CD4-positive, alpha-beta T cell (primary cell): ENCODE data around the gene NUP210L. TPM values are rescaled to one million over a fixed set of nuclear protein-coding genes. Genes with fewer than 3 reads are reported as not detected.

Experiments
- ATAC-seq: fragments of 200-7000 bp; cut with Tn5 transposase; one replicate; pipeline ENCODE4 v1.10.0; 2022; ENCODE audit warnings: mild to moderate bottlenecking; ENCODE audit not compliant: poor library complexity
- CTCF ChIA-PET: fragments of 350-600 bp; sonication (Branson Sonifier 250); formaldehyde crosslinking; loops from one replicate; lab custom pipeline; 2021; ENCODE audit warnings: antibody characterized with exemption, inconsistent platforms; lab: Charles Lee
- POLR2A ChIA-PET: fragments of 350-600 bp; sonication (Branson Sonifier 250); formaldehyde crosslinking; loops from one replicate; lab custom pipeline; 2021; ENCODE audit warnings: antibody characterized with exemption, inconsistent platforms; lab: Charles Lee
- DNase-seq, 14 experiments: peaks; one replicate each; pipeline ENCODE4 v3.0.0-alpha.2; 2013 to 2020; ENCODE audit warnings: mixed read lengths in 2 of 14
- H3K27ac ChIP-seq, 2 donors: one replicate each; pipeline versions ENCODE4 v1.5.1 to v1.7.0; 2013; ENCODE audit warnings: low read length in 2 of 2, low read depth in 1 of 2, mild to moderate bottlenecking in 1 of 2
- H3K27me3 ChIP-seq, 2 experiments: 1 replicate in 1 of 2; 2 replicates in 1 of 2; pipeline versions ENCODE4 v1.6.1 to v1.7.0; 2013; ENCODE audit warnings: low read length in 2 of 2, control low read depth in 1 of 2, mild to moderate bottlenecking in 1 of 2, moderate library complexity in 1 of 2; ENCODE audit not compliant: insufficient read depth in 2 of 2, control insufficient read depth in 1 of 2
- H3K36me3 ChIP-seq: one replicate; pipeline ENCODE4 v1.6.1; 2013; ENCODE audit warnings: low read length, control low read depth; ENCODE audit not compliant: insufficient read depth
- H3K4me1 ChIP-seq: one replicate; pipeline ENCODE4 v1.6.1; 2013; ENCODE audit warnings: low read length, control low read depth; ENCODE audit not compliant: insufficient read depth
- H3K4me3 ChIP-seq: one replicate; pipeline ENCODE4 v1.5.1; 2013; ENCODE audit warnings: mild to moderate bottlenecking, low read length, moderate library complexity
- H3K9me3 ChIP-seq, 2 experiments: 1 replicate in 1 of 2; 2 replicates in 1 of 2; pipeline versions ENCODE4 v1.6.1 to v1.7.0; 2013; ENCODE audit warnings: low read length in 2 of 2, mild to moderate bottlenecking in 2 of 2, control low read depth in 1 of 2, moderate library complexity in 1 of 2; ENCODE audit not compliant: control insufficient read depth in 1 of 2, insufficient read depth in 1 of 2
- H3K27ac Mint-ChIP-seq: one replicate; pipeline ENCODE4 v1.8.0; 2020; ENCODE audit warnings: mixed read lengths
- H3K27me3 Mint-ChIP-seq: one replicate; pipeline ENCODE4 v1.8.0; 2021; ENCODE audit warnings: mixed read lengths
- H3K36me3 Mint-ChIP-seq: one replicate; pipeline ENCODE4 v1.8.0; 2021; ENCODE audit warnings: low read depth, mixed read lengths
- H3K4me1 Mint-ChIP-seq: one replicate; pipeline ENCODE4 v1.8.0; 2021; ENCODE audit warnings: low read depth, mixed read lengths
- H3K4me3 Mint-ChIP-seq: one replicate; pipeline ENCODE4 v1.8.0; 2020; ENCODE audit warnings: mild to moderate bottlenecking, mixed read lengths
- H3K9me3 Mint-ChIP-seq: one replicate; pipeline ENCODE4 v1.8.0; 2020; ENCODE audit warnings: mixed read lengths
- intact Hi-C, 2 experiments: fragments of 100-400 bp; cut with DNase I in 1 of 2; cut with micrococcal nuclease in 1 of 2; formaldehyde crosslinking; loops; one replicate each; pipeline versions ENCODE4 v1.15.1 to v1.9.0; 2023 to 2025; cut with DNase I, micrococcal nuclease
- total RNA-seq, 174 experiments: library from RNA in 2 of 174; stranded (reverse) in 2 of 174; gene quantifications; one replicate each; pipeline ENCODE4 v1.2.3 and lab custom pipeline; 2021 to 2026
- TF ChIP-seq, protein P1 (sequence below): fragments of 200-600 bp; IDR thresholded peaks from one replicate; pipeline ENCODE4 v1.8.0; 2022; ENCODE audit warnings: antibody characterized with exemption, mild to moderate bottlenecking

The NUP210L gene
- total RNA-seq, 2 experiments from 2014 or later = 0.03 to 0.08 TPM

DNA sequence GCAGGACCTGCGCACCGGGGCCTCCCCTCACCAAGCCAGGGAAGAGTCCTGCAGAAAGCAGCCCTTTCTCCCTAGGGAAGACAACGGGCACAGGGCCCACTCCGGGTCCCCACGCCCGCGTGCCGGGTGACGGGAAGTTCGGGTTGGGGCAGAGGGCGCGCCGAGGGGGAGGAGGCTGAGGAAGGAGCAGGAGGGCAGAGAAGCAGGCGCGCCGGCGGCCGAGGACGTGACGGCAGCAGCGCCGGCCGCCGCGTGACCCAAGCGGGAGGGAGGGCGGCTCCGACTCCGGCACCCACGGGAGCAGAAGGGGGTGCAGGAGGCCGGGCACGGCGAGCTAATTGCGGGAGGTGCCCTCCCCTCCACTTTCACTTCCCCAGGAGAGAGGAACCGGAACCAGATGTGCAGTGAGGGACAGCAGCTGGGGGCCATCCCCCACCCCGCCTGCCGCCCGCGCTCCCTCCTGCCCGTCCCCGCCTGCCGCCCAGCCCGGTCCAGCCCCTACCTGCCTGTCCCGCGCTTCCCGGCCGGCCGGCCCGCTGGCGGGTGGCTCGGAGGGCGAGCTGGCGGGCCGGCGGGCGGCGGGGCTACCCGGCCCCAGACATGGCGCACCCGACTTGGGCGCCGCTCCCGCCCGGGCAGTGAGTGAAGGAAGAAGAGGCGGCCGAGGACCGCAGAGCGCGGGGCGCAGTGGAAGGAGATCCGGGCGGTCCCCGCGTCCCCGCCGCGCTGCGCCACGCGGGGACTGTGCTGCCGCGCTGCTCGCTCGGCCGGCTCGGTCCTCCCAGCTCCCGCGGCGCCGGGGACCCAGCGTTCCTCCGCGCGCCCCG, 208.9 kb downstream of the NUP210L start:
- intact Hi-C loops = loop anchor here (1.0 to 2.0 kb wide), 5 partner anchors 12 to 149 kb away; partner anchors contain the start of genes CRTC2 (in 2 of the 2) and RPS27 (in 1 of the 2)
- no peaks in the 10 kb centered on the region for H3K27me3 Mint-ChIP-seq
- H3K27ac ChIP-seq = peak overlapping the region; percentile 92 to 94
- no peaks in the 10 kb centered on the region for H3K9me3 ChIP-seq
- peak overlapping the region; percentile 89 for H3K4me3 Mint-ChIP-seq
- peak; percentile 36 to 91 (median 66) for DNase-seq
- ATAC-seq = peak; percentile 37
- H3K4me1 Mint-ChIP-seq = peaks cover 38% of the 10 kb centered on the region
- H3K27me3 ChIP-seq = no peaks in the 10 kb centered on the region
- TF ChIP-seq, protein P1, sequence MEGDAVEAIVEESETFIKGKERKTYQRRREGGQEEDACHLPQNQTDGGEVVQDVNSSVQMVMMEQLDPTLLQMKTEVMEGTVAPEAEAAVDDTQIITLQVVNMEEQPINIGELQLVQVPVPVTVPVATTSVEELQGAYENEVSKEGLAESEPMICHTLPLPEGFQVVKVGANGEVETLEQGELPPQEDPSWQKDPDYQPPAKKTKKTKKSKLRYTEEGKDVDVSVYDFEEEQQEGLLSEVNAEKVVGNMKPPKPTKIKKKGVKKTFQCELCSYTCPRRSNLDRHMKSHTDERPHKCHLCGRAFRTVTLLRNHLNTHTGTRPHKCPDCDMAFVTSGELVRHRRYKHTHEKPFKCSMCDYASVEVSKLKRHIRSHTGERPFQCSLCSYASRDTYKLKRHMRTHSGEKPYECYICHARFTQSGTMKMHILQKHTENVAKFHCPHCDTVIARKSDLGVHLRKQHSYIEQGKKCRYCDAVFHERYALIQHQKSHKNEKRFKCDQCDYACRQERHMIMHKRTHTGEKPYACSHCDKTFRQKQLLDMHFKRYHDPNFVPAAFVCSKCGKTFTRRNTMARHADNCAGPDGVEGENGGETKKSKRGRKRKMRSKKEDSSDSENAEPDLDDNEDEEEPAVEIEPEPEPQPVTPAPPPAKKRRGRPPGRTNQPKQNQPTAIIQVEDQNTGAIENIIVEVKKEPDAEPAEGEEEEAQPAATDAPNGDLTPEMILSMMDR = no peak
- CTCF ChIA-PET = interaction anchor here (0.7 to 3.5 kb wide), 23 partner anchors 9 to 149 kb away, joined by 3 to 31 read pairs (median 5); partner anchors contain the start of genes CREB3L4, CRTC2, GATAD2B and JTB
- peaks cover 67% of the 10 kb centered on the region for H3K36me3 ChIP-seq
- H3K36me3 Mint-ChIP-seq = peaks cover 80% of the 10 kb centered on the region
- POLR2A ChIA-PET = interaction anchor here (0.5 to 5.0 kb wide), 21 partner anchors 8 to 381 kb away, joined by 3 to 143 read pairs (median 7); partner anchors contain the start of genes CHTOP, CREB3L4, CRTC2 and GATAD2B
- H3K4me1 ChIP-seq = peaks cover 57% of the 10 kb centered on the region
- peak overlapping the region; percentile 84 for H3K4me3 ChIP-seq
- H3K9me3 Mint-ChIP-seq = no peaks in the 10 kb centered on the region
- peak overlapping the region; percentile 86 for H3K27ac Mint-ChIP-seq

DNA sequence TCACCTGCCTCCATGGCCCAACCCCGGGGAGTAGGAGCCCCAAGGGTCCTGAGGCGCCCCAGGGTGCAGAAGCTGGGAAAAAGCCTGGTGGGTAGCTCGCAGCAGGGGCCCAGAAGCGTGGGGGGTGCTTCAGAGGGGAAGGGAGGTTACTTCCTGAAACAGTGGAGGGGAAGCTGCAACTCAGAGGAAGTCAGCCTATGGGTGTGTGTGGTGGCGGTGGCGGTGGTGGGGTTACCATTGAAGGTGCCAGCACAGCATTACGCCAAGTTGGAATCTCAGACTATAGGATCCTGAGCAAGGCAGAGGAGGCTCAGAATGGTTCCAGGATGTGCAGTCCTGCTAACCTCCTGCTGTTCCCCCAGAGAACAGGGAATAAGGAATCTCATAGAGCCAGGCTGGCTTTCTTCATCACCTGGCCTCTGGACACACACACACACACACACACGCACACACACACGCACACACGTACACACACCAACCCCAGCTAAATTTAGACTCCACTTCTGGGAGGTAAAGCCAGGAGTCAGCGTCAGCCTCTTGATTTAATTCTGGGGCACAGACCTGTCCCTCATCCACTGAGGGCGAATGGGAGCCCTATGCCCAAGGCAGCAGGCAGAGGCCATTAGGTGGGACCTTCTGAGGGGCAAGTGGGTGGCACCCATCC, 209.6 kb downstream of the NUP210L start:
- Mint-ChIP-seq H3K27ac (peak overlapping the region; percentile 86), H3K36me3 (peaks cover 79% of the 10 kb centered on the region), H3K4me3 (peak overlapping the region; percentile 89), H3K9me3 (no peaks in the 10 kb centered on the region), H3K4me1 (peaks cover 36% of the 10 kb centered on the region), H3K27me3 (no peaks in the 10 kb centered on the region)
- H3K27ac ChIP-seq = peak overlapping the region; percentile 92 to 94
- DNase-seq (peak; percentile 65 to 93 (median 77)), ATAC-seq (peak; percentile 82)
- no peaks in the 10 kb centered on the region for H3K9me3 ChIP-seq
- intact Hi-C loops = loop anchor here (1.0 to 2.0 kb wide), 5 partner anchors 13 to 148 kb away; partner anchors contain the start of genes CRTC2 (in 1 of the 2) and RPS27 (in 1 of the 2)
- TF ChIP-seq, protein P1 = no peak
- H3K4me3 ChIP-seq = peak overlapping the region; percentile 84
- peaks cover 67% of the 10 kb centered on the region for H3K36me3 ChIP-seq
- ChIA-PET POLR2A (interaction anchor here (0.9 to 5.0 kb wide), 20 partner anchors 8 to 381 kb away, joined by 3 to 143 read pairs (median 6); partner anchors contain the start of genes CHTOP, CREB3L4, CRTC2 and GATAD2B), CTCF (interaction anchor here (0.9 to 3.5 kb wide), 9 partner anchors 13 to 148 kb away, joined by 3 to 31 read pairs (median 7); partner anchors contain the start of genes CREB3L4, CRTC2, GATAD2B and RAB13)
- no peaks in the 10 kb centered on the region for H3K27me3 ChIP-seq
- H3K4me1 ChIP-seq = peaks cover 57% of the 10 kb centered on the region

DNA sequence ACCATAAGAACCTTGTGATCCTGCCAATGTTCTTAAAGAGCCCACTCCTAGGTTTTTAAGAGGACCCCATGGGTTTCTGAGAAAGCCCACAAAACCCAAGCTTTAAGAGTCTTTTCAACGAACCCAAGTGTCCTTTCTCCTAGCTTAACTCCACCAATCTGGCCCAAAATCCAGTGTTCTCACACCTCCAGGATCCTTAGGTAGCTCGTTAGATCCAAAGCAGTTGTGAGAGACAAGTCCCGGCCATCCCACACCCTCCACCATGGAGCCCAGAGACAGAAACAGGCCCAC, 210.1 kb downstream of the NUP210L start:
- Mint-ChIP-seq H3K9me3 (no peaks in the 10 kb centered on the region), H3K27ac (peak overlapping the region; percentile 86), H3K27me3 (no peaks in the 10 kb centered on the region), H3K4me1 (peaks cover 41% of the 10 kb centered on the region), H3K4me3 (peak overlapping the region; percentile 89), H3K36me3 (peaks cover 80% of the 10 kb centered on the region)
- ChIA-PET POLR2A (interaction anchor here (0.9 to 5.0 kb wide), 16 partner anchors 11 to 276 kb away, joined by 3 to 143 read pairs (median 12); partner anchors contain the start of genes CREB3L4, CRTC2, GATAD2B and INTS3), CTCF (interaction anchor here (0.9 to 3.5 kb wide), 8 partner anchors 13 to 147 kb away, joined by 3 to 31 read pairs (median 8); partner anchors contain the start of genes CREB3L4, CRTC2, GATAD2B and RAB13)
- TF ChIP-seq, protein P1 = no peak
- Histone ChIP-seq H3K4me1 (peaks cover 57% of the 10 kb centered on the region), H3K4me3 (peak overlapping the region; percentile 84), H3K27me3 (no peaks in the 10 kb centered on the region), H3K27ac (peak overlapping the region; percentile 92 to 94), H3K9me3 (no peaks in the 10 kb centered on the region), H3K36me3 (peaks cover 67% of the 10 kb centered on the region)
- ATAC-seq = no peak
- intact Hi-C loops = loop anchor here (1.0 to 2.0 kb wide), 5 partner anchors 14 to 147 kb away; partner anchors contain the start of genes CRTC2 (in 1 of the 2) and RPS27 (in 1 of the 2)
- no peak for DNase-seq
